Measurements from ENCODE around the gene ESRRB.

DNA sequence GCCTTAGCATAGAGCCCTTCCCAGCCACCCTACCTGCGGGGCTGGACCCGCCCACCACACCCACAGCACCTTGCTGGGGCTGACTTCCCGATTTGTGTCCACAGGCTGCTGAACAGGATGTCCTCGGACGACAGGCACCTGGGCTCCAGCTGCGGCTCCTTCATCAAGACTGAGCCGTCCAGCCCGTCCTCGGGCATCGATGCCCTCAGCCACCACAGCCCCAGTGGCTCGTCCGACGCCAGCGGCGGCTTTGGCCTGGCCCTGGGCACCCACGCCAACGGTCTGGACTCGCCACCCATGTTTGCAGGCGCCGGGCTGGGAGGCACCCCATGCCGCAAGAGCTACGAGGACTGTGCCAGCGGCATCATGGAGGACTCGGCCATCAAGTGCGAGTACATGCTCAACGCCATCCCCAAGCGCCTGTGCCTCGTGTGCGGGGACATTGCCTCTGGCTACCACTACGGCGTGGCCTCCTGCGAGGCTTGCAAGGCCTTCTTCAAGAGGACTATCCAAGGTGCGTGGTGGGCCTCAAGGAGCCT is 63.4 kb downstream of the ESRRB start:
- TF ChIP-seq, protein P1, sequence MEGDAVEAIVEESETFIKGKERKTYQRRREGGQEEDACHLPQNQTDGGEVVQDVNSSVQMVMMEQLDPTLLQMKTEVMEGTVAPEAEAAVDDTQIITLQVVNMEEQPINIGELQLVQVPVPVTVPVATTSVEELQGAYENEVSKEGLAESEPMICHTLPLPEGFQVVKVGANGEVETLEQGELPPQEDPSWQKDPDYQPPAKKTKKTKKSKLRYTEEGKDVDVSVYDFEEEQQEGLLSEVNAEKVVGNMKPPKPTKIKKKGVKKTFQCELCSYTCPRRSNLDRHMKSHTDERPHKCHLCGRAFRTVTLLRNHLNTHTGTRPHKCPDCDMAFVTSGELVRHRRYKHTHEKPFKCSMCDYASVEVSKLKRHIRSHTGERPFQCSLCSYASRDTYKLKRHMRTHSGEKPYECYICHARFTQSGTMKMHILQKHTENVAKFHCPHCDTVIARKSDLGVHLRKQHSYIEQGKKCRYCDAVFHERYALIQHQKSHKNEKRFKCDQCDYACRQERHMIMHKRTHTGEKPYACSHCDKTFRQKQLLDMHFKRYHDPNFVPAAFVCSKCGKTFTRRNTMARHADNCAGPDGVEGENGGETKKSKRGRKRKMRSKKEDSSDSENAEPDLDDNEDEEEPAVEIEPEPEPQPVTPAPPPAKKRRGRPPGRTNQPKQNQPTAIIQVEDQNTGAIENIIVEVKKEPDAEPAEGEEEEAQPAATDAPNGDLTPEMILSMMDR (IDR thresholded peaks at IDR 0.05), result no peak
- no peak for TF ChIP-seq POLR2A (IDR thresholded peaks at IDR 0.05)

All from ovary (tissue), 3 donors.